Ishikawa (cell line): ENCODE measurements around the gene UST.

ENCODE experiments used
- CEBPB ChIP-seq: IDR thresholded peaks from 2 replicates; pipeline ENCODE4 v1.6.1; 2012
- CREB1 ChIP-seq: IDR thresholded peaks from 2 replicates; pipeline ENCODE4 v1.6.1; 2012; ENCODE audit warnings: low read depth
- EGR1 ChIP-seq: IDR thresholded peaks from 2 replicates; pipeline ENCODE4 v1.6.1; 2012
- EP300 ChIP-seq: IDR thresholded peaks from 2 replicates; pipeline ENCODE4 v1.6.1; 2012; ENCODE audit warnings: borderline replicate concordance
- FOXM1 ChIP-seq: IDR thresholded peaks from 2 replicates; pipeline ENCODE4 v1.6.1; 2012; ENCODE audit warnings: low read depth, borderline replicate concordance
- NFIC ChIP-seq: IDR thresholded peaks from 2 replicates; pipeline ENCODE4 v1.6.1; 2012
- RAD21 ChIP-seq: IDR thresholded peaks from 2 replicates; pipeline ENCODE4 v1.6.1; 2012; ENCODE audit warnings: low read depth
- TAF1 ChIP-seq: IDR thresholded peaks from 2 replicates; pipeline ENCODE4 v1.6.1; 2012; ENCODE audit warnings: low read depth, mild to moderate bottlenecking
- TCF12 ChIP-seq: IDR thresholded peaks from 2 replicates; pipeline ENCODE4 v1.6.1; 2012; ENCODE audit warnings: low read depth
- TEAD4 ChIP-seq: IDR thresholded peaks from 2 replicates; pipeline ENCODE4 v1.6.1; 2012
- YY1 ChIP-seq: IDR thresholded peaks from 2 replicates; pipeline ENCODE4 v1.6.1; 2012; ENCODE audit warnings: low read depth
- ZBTB7A ChIP-seq: IDR thresholded peaks from 2 replicates; pipeline ENCODE4 v1.6.1; 2012; ENCODE audit warnings: low read depth
- TF ChIP-seq, protein P1 (sequence below): IDR thresholded peaks from 2 replicates; pipeline ENCODE4 v1.6.1; 2012
- TF ChIP-seq, protein P2 (sequence below): IDR thresholded peaks from 2 replicates; pipeline ENCODE4 v1.6.1; 2012
- TF ChIP-seq, protein P3 (sequence below): IDR thresholded peaks from 2 replicates; pipeline ENCODE4 v1.6.1; 2012; ENCODE audit warnings: low read depth, mild to moderate bottlenecking

The UST gene

DNA sequence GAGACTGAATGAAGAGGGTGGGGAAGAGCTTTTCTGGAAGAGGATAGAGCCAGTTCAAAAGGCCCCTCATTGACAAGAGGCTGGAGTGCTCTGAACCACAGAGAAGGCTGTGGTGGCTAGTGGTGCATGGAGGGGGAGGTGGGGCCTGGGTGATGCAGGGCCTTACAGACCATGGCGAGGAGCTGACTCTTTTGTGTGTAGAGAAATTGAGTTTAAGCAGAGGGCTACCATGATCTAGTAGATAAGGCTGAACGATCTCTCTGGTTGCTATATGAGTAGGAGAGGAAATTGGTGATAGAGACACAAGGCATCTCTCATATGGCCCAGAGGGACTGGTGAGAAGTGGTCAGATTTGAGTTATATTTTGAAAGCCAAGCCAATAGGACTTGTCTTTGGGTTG lies 137.6 kb downstream of the UST start:
- TF ChIP-seq TAF1 (no peak), CREB1 (no peak)

DNA sequence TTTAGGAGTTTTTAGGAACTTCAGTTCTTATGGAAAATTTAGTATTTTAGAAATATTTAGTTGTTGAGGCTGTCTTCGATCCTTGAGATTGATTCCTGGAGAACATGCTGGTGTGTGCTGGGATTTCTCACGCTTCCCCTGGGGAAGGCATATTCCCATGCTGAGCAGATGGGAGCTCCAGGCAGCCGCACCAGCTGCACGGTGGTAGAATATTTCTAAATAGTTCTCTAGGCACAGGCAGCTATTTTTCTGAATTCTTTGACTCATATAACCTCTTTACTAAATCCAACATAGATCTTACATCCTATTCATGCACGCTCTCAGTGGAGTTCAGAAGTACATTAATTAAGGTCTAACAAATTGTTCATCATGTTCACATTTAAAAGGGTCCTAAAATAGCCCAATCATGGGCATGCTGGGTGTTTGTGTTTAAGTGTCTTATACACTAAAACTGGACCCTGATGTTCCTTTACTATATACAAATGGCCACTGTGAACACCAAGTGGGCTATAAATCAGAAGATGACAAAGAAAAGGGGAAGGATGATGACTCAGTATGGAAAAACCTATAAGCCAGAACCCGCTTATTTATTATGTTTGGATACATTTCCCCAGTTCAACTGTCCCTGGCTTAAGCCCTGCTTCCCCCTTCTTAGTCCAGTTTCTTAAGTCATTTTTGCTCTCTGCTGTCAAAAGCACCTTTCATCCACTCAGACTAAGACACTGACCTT lies 138.5 kb downstream of the UST start:
- TF ChIP-seq YY1 (no peak), EP300 (no peak), TEAD4 (no peak), FOXM1 (no peak), CREB1 (no peak), EGR1 (no peak), CEBPB (no peak), ZBTB7A (no peak), RAD21 (no peak), TCF12 (no peak), NFIC (no peak), TAF1 (no peak)
- TF ChIP-seq, protein P1, sequence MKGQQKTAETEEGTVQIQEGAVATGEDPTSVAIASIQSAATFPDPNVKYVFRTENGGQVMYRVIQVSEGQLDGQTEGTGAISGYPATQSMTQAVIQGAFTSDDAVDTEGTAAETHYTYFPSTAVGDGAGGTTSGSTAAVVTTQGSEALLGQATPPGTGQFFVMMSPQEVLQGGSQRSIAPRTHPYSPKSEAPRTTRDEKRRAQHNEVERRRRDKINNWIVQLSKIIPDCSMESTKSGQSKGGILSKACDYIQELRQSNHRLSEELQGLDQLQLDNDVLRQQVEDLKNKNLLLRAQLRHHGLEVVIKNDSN, result no peak
- TF ChIP-seq, protein P2, sequence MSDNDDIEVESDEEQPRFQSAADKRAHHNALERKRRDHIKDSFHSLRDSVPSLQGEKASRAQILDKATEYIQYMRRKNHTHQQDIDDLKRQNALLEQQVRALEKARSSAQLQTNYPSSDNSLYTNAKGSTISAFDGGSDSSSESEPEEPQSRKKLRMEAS, result no peak
- TF ChIP-seq, protein P3, sequence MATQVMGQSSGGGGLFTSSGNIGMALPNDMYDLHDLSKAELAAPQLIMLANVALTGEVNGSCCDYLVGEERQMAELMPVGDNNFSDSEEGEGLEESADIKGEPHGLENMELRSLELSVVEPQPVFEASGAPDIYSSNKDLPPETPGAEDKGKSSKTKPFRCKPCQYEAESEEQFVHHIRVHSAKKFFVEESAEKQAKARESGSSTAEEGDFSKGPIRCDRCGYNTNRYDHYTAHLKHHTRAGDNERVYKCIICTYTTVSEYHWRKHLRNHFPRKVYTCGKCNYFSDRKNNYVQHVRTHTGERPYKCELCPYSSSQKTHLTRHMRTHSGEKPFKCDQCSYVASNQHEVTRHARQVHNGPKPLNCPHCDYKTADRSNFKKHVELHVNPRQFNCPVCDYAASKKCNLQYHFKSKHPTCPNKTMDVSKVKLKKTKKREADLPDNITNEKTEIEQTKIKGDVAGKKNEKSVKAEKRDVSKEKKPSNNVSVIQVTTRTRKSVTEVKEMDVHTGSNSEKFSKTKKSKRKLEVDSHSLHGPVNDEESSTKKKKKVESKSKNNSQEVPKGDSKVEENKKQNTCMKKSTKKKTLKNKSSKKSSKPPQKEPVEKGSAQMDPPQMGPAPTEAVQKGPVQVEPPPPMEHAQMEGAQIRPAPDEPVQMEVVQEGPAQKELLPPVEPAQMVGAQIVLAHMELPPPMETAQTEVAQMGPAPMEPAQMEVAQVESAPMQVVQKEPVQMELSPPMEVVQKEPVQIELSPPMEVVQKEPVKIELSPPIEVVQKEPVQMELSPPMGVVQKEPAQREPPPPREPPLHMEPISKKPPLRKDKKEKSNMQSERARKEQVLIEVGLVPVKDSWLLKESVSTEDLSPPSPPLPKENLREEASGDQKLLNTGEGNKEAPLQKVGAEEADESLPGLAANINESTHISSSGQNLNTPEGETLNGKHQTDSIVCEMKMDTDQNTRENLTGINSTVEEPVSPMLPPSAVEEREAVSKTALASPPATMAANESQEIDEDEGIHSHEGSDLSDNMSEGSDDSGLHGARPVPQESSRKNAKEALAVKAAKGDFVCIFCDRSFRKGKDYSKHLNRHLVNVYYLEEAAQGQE, result no peak

DNA sequence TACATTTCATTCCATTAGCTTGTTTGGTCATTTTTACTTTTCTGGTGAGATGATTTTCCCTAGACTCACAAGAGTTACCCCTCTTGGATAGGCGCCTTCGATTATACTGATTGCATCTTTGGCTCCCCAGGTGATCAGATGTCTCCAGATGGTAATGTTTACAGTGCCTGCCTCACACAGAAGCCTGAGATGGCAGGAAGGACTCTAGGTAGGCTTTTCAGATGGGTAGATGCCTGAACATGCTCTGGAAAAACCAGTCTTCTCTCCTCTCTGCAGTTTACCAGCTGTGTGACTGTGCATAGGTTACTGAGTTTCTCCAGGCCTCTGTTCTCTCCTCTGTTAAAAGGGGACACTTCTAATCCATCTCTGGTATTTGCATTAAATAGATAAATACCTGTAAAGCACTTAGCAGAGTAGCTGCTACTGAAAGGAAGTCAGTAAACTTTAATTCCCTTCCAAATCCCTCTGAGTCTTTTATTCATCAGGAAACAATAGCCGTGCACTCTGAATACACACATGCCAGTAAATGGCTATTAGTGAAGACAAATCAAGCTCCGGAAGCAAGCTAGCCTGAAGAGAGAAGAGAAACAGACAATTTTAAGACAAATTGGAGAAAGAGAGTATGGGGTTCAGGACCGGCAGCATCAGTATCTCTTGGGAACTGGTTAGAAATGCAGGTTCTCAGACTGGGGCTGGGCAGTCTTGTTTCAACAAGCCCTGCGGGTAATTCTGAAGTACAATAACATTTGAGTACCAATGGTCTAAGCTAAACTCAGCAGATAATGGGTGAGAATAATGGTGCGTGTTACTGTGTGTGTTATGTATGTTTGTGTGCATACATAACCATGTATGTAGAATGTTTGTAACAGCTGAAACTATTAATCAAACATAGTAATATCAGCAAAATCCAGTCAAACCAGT lies 139.4 kb downstream of the UST start:
- TF ChIP-seq NFIC, result no peak
- TF ChIP-seq, protein P1, result no peak
- TF ChIP-seq TCF12, result no peak
- no peak for TF ChIP-seq EGR1

DNA sequence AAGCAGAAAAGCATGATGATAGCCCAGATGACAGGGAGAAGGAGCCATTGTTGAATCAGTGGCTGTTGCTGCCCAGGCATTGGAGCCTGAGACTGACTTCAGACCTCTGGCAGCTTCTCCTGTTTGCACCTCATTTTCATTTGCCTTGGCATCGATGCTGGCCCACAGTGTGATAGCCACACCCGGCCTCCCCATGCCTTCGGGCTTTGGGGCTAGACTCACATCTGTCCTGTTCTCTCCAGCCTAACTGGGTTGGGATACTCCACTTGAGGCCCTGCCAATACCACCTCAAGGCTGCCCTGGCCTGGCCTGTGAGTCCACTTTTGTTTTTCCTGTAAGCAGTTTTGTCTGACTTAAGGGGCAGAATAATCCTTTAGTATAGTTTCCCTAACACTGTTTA lies 140.4 kb downstream of the UST start:
- TF ChIP-seq TEAD4 (no peak), EP300 (no peak), RAD21 (no peak)

DNA sequence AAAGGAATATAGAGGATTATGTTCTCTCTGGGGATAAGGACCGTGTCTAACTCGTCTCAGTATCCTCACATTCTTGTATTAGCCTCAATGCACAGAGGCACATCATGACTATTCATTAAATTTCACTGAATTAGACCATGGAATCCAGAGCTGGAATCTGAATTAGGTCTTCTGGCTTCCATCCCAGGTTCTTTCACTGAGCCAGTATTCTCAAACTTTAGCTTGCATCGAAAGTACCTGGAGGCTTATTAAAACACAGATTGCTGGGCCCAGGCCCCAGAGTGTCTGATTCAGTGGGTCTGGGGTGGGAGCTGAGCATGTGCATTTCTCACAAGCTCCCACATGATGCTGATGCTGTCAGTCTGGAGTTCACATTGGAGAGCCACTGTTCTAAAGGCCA lies 142.0 kb downstream of the UST start:
- no peak for TF ChIP-seq TAF1
- TF ChIP-seq FOXM1, result no peak

DNA sequence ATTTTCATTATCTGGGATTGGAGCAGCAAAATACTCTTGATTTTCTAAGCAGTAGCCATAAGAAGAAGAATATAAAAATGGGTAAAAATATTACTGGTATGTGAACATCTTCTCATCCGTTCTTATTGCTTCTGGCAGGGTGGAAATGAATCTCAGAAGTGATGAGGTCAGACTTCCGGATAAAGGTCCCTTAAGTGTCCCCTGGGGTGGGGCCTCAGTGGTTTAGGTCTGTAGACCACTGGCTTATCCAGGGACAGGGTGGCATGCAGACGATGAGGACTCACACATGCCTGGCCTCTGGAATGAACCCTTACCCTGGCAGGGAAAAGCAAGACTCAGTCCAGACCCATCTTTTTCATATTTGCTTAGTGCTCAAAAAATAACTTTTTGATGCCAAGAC lies 143.3 kb downstream of the UST start:
- TF ChIP-seq TEAD4, result no peak

DNA sequence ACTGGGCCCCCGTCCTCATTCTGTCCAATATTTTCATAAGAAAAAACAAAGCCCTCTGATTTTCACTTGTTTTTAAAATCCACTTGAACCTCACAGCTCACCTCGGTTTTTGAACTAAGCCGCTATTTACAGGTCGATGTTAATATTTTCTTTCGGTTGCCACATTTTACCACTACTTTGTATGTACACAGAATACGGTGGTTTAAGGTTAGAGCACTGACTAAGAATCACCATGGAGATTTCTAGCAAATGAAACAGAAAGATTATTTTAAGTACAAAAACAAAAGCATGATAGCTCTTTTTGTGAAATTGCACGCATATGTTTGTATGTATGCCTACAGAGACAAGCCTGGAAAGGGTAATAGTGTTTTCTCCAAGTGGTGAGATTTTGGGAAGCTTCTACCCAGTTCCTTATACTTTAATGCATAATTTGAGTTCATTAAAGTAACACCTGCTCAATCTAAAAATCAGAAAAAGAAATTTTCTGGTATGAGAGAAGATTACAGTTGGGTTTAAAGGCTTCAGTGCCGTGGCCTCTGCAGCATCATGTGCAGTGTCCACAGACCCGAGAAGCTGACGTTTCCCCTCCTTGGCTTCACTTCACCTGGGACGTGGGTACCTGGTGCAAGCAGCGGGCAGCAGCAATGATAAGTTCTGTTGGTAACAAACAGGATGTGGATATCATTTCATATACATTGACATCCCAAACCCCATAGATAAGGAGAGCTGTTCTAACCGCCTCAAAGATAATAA lies 144.0 kb downstream of the UST start:
- TF ChIP-seq EGR1 (no peak), TEAD4 (no peak), FOXM1 (no peak), NFIC (no peak), YY1 (no peak), CREB1 (no peak), ZBTB7A (no peak)
- TF ChIP-seq, protein P1, result no peak
- TF ChIP-seq, protein P2, result no peak
- TF ChIP-seq, protein P3, result no peak
